H54 (cell line): Measurements from ENCODE around the gene MYO7A.
A peak's percentile ranks its signal among the peaks of the same experiment; 100 is the strongest.

Experiments used
- DNase-seq: peaks from one replicate; pipeline ENCODE4 v3.0.0; 2011; ENCODE audit warnings: low spot score, mixed read lengths; ENCODE audit not compliant: insufficient read length
- FAIRE-seq: peaks from 3 replicates; lab custom pipeline; 2011; peaks lifted over from hg19 to GRCh38; lab: Jason Lieb, UNC
- POLR2A ChIP-seq: IDR thresholded peaks from 2 replicates; pipeline ENCODE4 v1.6.1; 2011; ENCODE audit warnings: low read depth, mild to moderate bottlenecking, low read length

Gene MYO7A

DNA sequence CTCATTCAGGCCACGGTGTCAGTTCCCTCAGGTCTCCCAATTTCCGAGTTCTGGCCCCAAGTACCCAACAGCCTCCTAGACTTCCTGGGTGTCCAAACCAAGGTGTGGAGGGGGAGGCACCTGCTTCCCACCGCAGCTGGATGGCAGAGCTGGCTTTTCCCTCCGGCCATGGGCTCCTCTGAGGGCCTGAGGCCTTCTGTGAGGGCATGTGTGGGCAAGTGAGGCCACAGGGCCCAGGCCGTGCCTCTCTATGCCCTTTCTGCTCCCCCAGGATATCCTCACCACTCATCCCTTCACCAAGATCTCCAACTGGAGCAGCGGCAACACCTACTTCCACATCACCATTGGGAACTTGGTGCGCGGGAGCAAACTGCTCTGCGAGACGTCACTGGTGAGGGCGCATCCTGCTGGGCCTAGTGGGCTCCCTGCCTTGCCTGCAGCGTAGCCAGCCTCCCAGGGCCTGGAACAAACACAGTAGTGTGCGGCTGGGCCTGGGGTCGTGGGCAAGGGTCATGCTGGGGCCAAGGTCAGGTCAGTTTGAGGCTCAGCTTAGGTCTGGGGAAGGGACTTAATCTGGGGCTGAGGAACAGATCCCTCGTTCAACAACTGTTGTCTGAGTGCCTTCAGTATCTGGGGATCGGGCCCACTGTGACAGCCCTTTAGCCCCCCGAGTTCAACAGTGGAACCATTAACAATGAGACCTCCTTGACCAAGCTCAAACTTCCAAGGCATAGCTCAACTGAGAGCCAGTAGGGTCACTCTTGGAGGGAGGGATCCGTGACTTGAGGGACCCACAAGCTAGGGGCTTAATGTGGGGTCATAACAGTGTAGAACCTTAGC lies 85.8 kb downstream of the MYO7A start:
- FAIRE-seq = no peak
- TF ChIP-seq POLR2A = no peak
- DNase-seq = no peak

DNA sequence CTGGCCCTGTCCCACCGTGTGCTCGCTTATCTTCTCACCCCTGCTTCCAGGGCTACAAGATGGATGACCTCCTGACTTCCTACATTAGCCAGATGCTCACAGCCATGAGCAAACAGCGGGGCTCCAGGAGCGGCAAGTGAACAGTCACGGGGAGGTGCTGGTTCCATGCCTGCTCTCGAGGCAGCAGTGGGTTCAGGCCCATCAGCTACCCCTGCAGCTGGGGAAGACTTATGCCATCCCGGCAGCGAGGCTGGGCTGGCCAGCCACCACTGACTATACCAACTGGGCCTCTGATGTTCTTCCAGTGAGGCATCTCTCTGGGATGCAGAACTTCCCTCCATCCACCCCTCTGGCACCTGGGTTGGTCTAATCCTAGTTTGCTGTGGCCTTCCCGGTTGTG lies 86.5 kb downstream of the MYO7A start:
- DNase-seq = no peak
- no peak for FAIRE-seq

DNA sequence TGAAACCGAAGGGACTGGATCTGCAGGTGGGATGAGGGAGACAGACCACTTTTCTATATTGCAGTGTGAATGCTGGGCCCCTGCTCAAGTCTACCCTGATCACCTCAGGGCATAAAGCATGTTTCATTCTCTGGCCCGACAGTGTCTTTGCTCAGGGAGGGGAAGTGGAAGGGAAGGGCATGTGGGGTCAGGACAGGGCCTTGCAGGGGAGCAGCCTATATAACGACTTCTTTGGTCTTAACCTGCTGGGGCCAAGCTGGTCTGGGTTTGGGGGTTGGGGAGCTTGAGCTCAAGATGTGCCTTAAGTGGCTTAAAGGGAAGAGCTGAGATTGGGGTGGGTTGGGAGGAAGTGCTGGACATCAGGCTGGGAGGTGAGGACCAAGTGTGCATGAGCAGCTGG lies 87.1 kb downstream of the MYO7A start:
- DNase-seq (no peak), FAIRE-seq (no peak)
- TF ChIP-seq POLR2A = no peak

More for the DNA sequence above, 86.5 kb downstream of the MYO7A start:
- TF ChIP-seq POLR2A = no peak

DNA sequence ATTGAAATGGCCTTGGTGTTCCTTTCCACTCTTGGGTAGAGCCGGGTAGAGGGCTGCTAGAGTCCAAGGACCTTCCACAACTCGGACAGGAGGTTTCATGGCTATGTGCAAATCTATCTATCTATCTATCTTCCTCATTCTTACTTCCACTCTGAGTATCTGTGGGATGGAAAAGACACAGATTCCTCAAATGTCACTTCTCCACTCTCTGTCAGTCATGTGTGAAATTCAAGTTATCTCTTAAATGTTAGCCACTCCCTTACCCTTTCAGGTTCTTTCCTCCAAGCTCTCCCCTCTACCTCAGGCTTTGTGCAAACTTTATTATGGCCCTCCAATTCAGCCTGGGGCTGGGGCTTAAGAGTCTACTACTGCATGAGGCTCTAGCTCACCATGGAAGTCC lies 89.1 kb downstream of the MYO7A start:
- DNase-seq = no peak
- TF ChIP-seq POLR2A = no peak

DNA sequence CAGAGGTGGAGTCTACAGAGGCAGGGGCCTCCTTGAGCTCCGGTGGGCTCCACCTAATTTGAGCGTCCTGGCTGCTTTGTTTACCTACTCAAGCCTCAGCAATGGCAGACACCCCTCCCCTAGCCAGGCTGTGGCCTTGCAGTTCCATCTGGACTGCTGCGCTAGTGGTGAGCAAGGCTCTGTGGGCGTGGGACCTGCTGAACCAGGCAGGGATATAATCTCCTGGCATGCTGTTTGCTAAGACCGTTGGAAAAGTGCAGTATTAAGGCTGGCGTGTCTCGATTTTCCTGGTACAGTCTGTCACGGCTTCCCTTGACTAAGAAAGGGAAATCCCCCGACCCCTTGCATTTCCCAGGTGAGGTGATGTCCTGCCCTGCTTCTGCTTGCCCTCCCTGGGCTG lies 95.8 kb downstream of the MYO7A start:
- no peak for TF ChIP-seq POLR2A
- FAIRE-seq = no peak
- DNase-seq = no peak

More for the DNA sequence above, 89.1 kb downstream of the MYO7A start:
- FAIRE-seq = no peak

DNA sequence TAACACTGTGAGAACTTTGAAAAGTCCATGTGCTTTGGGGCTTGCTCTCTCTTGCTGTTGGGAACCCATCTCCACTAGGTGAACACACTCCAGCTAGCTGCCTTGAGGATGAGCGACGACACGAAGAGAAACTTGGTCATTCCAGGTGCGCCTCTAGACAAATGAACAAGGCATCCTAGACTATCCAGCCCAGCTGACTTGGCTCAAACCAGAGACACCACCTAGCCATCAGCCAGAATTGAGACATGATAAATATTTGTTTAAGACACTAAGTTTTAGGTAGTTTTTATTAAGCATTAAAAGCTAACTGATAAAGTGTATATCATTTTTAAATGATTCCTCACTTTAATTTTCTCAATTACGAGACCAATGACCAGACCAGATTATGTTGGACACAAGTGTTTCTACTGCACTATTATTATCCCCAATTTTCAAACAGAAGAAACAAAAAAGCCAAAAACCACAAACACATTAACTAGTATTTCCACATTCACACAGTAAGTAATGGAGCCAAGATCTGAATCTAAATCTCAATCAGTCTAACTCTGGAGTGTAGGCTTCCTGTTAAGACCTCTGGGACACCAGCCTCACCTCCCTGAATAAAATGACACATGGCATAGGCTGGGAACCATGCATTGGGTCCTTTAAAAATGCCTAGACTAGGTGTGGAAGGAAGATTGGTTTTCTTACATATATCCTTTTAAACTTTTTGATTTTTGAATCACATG lies 103.0 kb downstream of the MYO7A start:
- TF ChIP-seq POLR2A = no peak
- no peak for DNase-seq
- no peak for FAIRE-seq

DNA sequence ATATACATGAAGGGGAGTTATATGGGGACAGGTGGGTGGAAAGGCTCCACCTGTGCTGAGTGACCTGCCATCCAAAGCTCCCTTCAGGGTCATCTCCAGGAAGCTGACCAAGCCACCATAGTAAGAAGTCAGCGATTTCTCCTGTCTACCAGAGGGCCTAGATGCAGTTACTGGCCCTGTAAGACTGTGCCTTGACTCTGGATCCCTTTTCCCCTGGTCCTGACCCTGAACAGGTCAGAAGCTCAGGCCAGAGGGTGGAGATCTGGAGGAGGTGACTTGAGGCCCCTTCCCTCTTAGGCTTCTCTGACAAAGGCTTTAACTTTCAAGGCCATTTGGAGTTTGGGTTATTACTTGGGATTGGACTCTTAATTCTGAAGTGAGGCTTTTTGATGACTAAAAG lies 103.8 kb downstream of the MYO7A start:
- FAIRE-seq = no peak
- no peak for DNase-seq
- no peak for TF ChIP-seq POLR2A

DNA sequence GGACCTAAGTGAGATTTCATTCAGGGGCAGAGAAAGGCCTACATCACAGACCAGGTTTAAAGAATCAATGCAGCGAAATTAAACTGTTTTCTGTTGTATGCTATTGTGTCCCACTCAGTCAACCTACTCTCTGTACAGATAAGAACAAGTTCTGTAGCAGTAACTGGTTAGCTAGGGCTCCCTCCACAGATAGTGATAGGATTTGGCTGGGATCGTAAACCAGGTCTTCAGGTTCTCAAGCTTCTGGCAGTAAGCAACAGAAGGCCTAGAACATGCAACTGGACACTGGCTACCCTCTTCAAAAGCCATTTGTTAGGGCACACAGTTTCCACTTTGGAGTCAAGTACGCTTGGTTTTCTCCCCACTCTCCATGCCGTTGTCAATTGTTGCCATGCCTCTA lies 104.2 kb downstream of the MYO7A start:
- no peak for FAIRE-seq
- TF ChIP-seq POLR2A = no peak

DNA sequence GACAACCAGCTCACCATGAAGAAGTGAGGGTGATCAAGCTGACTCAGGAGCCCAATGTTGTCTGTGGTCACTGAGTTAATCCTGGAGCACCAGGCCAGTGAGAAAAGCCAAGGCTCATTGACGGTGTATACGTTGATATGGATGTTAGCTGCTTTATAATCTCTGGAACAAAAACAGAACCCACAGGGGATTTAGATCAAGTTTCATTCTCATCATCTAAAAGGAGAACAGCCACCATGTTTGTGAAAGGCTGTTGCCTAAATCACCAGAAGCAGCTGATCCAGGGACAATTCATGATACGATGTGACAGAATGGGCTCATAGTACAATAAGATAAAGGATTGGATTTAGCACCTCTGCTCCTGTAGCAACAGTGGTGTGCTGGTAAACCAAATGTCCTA lies 105.0 kb downstream of the MYO7A start:
- TF ChIP-seq POLR2A = no peak
- FAIRE-seq (no peak), DNase-seq (no peak)

More for the DNA sequence above, 104.2 kb downstream of the MYO7A start:
- DNase-seq = no peak

DNA sequence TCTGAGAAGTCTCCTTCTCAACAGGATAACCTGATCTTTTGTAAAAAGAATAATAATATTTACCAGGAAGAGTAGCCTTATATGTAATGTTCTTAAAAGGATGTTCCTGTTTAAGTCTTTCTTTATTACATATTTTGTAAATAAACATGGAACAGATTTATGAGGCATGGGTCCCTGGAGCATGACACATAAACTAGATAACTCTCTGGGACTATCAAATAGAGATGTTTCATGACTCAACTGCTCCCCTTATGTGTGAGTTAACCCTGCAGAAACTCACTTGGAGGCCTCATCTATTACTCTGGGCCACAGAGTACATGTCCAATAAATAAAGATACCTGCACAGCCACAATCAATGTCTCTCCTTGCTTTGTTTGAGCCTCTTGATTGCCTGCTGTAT lies 108.9 kb downstream of the MYO7A start:
- no peak for TF ChIP-seq POLR2A
- FAIRE-seq = no peak
- no peak for DNase-seq

DNA sequence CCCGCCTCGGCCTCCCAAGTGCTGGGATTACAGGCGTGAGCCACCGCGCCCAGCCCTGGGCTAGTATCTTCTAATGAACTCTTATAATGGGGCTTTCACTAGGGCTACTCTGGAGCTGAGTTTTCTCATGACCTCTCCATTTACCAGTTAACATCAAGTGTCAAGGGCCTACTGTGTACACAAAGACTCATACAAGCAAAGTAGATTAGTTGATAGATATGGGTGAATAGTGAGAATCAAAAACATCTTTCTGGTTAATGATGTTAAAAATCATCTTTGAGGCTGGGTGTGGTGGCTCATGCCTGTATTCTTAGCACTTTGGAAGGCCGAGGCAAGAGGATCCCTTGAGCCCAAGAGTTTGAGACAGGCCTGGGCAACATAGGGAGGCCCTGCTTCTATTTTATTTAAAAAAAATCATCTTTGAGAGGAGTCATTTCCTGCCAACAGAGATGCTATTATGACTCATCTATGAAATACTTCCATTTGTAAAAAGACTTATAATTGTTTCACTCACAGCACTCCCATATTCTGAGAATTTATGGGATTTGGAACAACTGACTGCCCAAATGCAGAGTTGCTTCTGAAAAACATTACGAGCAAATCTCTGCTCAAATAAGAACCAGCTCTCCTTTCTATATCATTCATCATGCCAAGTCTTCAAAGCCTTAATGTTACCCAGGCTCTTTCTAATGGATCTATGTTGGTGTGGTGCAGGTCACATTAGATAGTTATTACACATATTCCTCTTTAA lies 116.4 kb downstream of the MYO7A start:
- peak; percentile 14 for DNase-seq
- FAIRE-seq = peak; percentile 81
- TF ChIP-seq POLR2A = no peak

DNA sequence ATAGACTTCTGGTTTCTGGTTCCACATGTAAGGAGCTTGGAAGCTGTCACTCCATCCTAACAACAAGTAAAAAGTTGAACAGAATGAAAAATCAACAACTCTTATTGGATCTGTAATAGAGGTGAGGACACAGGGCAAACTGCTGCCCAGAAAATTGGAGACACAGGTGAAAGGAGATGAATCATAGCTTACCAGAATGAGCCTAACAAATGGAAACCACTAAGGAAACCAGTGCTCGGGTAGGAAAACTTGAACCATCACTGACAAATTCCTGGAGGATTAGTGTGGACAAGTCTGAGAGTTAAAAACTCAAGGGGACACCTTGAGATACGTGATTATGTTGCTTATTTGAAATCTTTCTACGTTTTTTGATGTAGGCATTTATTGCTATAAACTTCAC lies 121.4 kb downstream of the MYO7A start:
- no peak for TF ChIP-seq POLR2A
- peak; percentile 48 for FAIRE-seq
- DNase-seq = no peak

DNA sequence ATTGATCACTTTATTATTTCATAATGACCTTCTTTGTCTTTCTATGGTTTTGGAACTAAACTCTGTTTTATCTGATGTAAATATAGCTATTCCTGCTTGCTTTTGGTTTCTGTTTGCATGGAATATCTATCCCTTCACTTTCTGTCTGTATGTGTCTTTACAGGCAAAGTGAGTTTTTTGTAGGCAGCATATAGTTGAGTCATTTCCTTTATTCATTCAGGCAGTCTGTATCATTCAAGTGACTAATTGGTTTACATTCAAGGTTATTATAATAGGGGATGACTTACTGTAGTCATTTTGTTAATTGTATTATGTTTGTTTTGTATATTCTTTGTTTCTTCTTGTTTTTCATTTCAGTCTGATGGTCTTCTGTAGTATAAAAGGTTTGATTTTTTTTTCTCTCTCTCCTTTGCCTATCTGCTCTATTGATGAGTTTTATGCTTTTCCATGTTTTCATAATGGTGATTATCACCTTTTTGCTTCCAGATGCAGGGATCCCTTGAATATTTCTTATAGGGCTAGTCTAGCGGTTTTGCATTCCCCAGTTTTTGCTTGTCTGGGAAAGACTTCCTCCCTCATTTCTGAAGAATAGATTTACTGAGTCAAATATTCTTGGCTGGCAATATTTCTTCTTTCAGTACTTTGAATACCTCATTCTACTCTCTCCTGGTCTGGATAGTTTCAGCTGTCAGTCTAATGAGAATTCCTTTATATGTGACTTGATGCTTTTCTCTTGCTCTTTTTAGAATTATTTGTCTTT lies 123.0 kb downstream of the MYO7A start:
- peak; percentile 80 for FAIRE-seq

More for the DNA sequence above, 123.0 kb downstream of the MYO7A start:
- DNase-seq = no peak
- no peak for TF ChIP-seq POLR2A
